Astrocyte (in vitro differentiated cells and primary cell): Measurements from ENCODE around the gene CDYL. TPM values are rescaled to one million over a fixed set of nuclear protein-coding genes. Genes with fewer than 3 reads are reported as not detected.

Experiments used
- DNase-seq: peaks from one replicate; pipeline ENCODE4 v3.0.0-alpha.2; 2010; ENCODE audit warnings: low read depth
- FAIRE-seq: peaks from 2 replicates; lab custom pipeline; 2011; peaks lifted over from hg19 to GRCh38; lab: Jason Lieb, UNC
- H2AFZ ChIP-seq: 2 replicates; pipeline ENCODE4 v1.6.0; 2012; ENCODE audit warnings: low read depth, low read length, inconsistent platforms
- H3K27ac ChIP-seq: 2 replicates; pipeline ENCODE4 v1.5.1; 2011; ENCODE audit warnings: low read depth, low read length, inconsistent platforms
- H3K27me3 ChIP-seq: 2 replicates; pipeline ENCODE4 v1.6.0; 2011; ENCODE audit warnings: low read length, inconsistent platforms; ENCODE audit not compliant: insufficient read depth
- H3K36me3 ChIP-seq: 2 replicates; pipeline ENCODE4 v1.5.1; 2011; ENCODE audit warnings: low read length, inconsistent platforms; ENCODE audit not compliant: insufficient read depth
- H3K4me1 ChIP-seq: 2 replicates; pipeline ENCODE4 v1.5.1; 2011; ENCODE audit warnings: low read length, inconsistent platforms; ENCODE audit not compliant: insufficient read depth
- H3K4me2 ChIP-seq: 2 replicates; pipeline ENCODE4 v1.6.0; 2012; ENCODE audit warnings: low read length, inconsistent platforms
- H3K4me3 ChIP-seq: 2 replicates; pipeline ENCODE4 v1.5.1; 2011; ENCODE audit warnings: low read depth, mild to moderate bottlenecking, low read length, inconsistent platforms; ENCODE audit not compliant: insufficient read depth
- H3K79me2 ChIP-seq: 2 replicates; pipeline ENCODE4 v1.6.0; 2012; ENCODE audit warnings: mild to moderate bottlenecking, low read length, inconsistent platforms; ENCODE audit not compliant: insufficient read depth
- H3K9ac ChIP-seq: 2 replicates; pipeline ENCODE4 v1.6.0; 2012; ENCODE audit warnings: mild to moderate bottlenecking, low read length, inconsistent platforms
- H3K9me3 ChIP-seq: 2 replicates; pipeline ENCODE4 v1.5.1; 2012; ENCODE audit warnings: low read depth, mild to moderate bottlenecking, low read length, inconsistent platforms; ENCODE audit not compliant: insufficient read depth
- H4K20me1 ChIP-seq: 2 replicates; pipeline ENCODE4 v1.6.0; 2012; ENCODE audit warnings: low read length, inconsistent platforms; ENCODE audit not compliant: insufficient read depth
- H3K27ac Mint-ChIP-seq: one replicate; pipeline ENCODE4 v1.8.0; 2021; ENCODE audit warnings: mild to moderate bottlenecking, mixed read lengths; ENCODE audit not compliant: unreplicated experiment
- H3K27me3 Mint-ChIP-seq: one replicate; pipeline ENCODE4 v1.8.0; 2021; ENCODE audit warnings: low read depth, mixed read lengths; ENCODE audit not compliant: unreplicated experiment
- H3K36me3 Mint-ChIP-seq: one replicate; pipeline ENCODE4 v1.8.0; 2021; ENCODE audit warnings: low read depth, mixed read lengths; ENCODE audit not compliant: unreplicated experiment
- H3K4me1 Mint-ChIP-seq: one replicate; pipeline ENCODE4 v1.8.0; 2021; ENCODE audit warnings: low read depth, mixed read lengths; ENCODE audit not compliant: unreplicated experiment
- H3K4me3 Mint-ChIP-seq: one replicate; pipeline ENCODE4 v1.8.0; 2021; ENCODE audit warnings: mild to moderate bottlenecking, moderate library complexity, mixed read lengths; ENCODE audit not compliant: unreplicated experiment
- H3K9me3 Mint-ChIP-seq: one replicate; pipeline ENCODE4 v1.8.0; 2021; ENCODE audit warnings: mild to moderate bottlenecking, mixed read lengths; ENCODE audit not compliant: unreplicated experiment
- EZH2 ChIP-seq: IDR thresholded peaks from 2 replicates; pipeline ENCODE4 v1.6.1; 2012; ENCODE audit warnings: mild to moderate bottlenecking, low read length, inconsistent platforms; ENCODE audit not compliant: insufficient read depth
- total RNA-seq: library from RNA; stranded (reverse); gene quantifications from 2 replicates; pipeline ENCODE4 v1.2.1, GENCODE V29; 2021
- TF ChIP-seq, protein P1 (sequence below): IDR thresholded peaks from 2 replicates; pipeline ENCODE4 v1.5.1; 2011; ENCODE audit warnings: low read depth, mild to moderate bottlenecking, inconsistent platforms, low read length, moderate library complexity; ENCODE audit not compliant: insufficient read depth

CDYL gene
- total RNA-seq, 1 donor from 2014 or later: 87.1 TPM

DNA sequence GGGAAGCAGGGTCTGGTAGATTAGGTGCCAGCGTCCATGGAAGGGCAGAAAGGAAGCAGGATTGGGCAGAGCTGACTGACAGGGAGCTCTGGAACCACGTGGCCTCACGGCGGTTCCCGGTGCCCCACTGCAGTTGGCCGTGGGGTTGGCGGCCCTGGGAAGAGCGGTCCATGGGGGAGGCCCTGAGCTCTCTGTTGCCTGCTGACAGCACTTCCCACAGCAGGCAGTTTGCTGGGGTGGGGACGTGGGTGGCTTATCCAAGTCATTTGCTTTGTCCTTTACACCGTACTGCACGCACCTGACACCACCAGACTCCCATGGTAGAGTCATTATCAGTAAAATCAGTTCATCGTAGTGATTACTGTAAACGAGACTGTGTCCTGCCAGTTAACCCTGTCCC is 171.5 kb downstream of the CDYL start:
- no peaks in the 10 kb centered on the region for H3K9me3 Mint-ChIP-seq
- H3K4me2 ChIP-seq: no peak overlapping the region
- no peaks in the 10 kb centered on the region for H3K9me3 ChIP-seq
- H2AFZ ChIP-seq: no peak overlapping the region
- H4K20me1 ChIP-seq: peaks cover 5% of the 10 kb centered on the region
- H3K36me3 ChIP-seq: peaks cover 3% of the 10 kb centered on the region
- no peak for DNase-seq
- no peak overlapping the region for H3K4me3 Mint-ChIP-seq
- no peak for TF ChIP-seq EZH2
- TF ChIP-seq, protein P1, sequence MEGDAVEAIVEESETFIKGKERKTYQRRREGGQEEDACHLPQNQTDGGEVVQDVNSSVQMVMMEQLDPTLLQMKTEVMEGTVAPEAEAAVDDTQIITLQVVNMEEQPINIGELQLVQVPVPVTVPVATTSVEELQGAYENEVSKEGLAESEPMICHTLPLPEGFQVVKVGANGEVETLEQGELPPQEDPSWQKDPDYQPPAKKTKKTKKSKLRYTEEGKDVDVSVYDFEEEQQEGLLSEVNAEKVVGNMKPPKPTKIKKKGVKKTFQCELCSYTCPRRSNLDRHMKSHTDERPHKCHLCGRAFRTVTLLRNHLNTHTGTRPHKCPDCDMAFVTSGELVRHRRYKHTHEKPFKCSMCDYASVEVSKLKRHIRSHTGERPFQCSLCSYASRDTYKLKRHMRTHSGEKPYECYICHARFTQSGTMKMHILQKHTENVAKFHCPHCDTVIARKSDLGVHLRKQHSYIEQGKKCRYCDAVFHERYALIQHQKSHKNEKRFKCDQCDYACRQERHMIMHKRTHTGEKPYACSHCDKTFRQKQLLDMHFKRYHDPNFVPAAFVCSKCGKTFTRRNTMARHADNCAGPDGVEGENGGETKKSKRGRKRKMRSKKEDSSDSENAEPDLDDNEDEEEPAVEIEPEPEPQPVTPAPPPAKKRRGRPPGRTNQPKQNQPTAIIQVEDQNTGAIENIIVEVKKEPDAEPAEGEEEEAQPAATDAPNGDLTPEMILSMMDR: no peak
- no peak overlapping the region for H3K27ac ChIP-seq
- H3K27me3 ChIP-seq: no peaks in the 10 kb centered on the region
- no peak overlapping the region for H3K4me3 ChIP-seq
- peaks cover 6% of the 10 kb centered on the region for H3K4me1 ChIP-seq
- no peak overlapping the region for H3K27ac Mint-ChIP-seq
- peaks cover 47% of the 10 kb centered on the region for H3K36me3 Mint-ChIP-seq
- H3K9ac ChIP-seq: no peak overlapping the region
- peaks cover 24% of the 10 kb centered on the region for H3K4me1 Mint-ChIP-seq
- no peaks in the 10 kb centered on the region for H3K27me3 Mint-ChIP-seq
- H3K79me2 ChIP-seq: no peaks in the 10 kb centered on the region
- no peak for FAIRE-seq

DNA sequence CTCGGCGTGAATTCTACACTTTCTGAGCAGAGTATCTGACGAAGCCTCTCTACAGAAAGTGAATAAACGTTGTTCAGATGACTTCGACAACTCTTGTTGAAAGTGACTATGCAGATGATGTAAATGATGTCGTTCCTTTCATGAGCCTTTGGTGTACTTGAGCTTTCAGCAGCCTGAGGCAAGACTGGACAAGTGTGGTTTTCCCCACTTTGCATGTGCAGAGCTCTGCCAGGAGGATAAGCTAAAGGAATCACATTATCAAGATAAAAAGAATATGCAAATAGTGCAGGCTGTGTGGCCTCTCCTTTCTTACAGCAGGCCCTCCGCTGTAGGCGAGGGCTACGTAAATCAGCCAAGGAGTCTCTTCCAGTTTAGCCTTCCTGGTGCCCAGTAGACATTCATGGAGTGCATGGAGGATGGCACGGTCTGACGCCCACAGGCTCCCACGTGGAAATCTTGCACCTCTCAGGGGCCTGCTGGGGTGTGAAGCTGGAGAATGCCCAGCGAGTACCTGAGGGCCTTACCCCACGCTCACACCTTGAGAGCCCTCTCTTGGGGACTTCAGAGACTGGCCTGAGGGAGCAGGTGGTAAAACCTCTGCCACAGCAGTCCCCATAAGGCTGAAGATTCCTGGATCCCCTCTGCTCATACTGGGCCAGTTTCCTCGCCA is 172.7 kb downstream of the CDYL start:
- Histone ChIP-seq H3K4me3 (no peak overlapping the region), H3K9ac (no peak overlapping the region), H3K4me1 (no peaks in the 10 kb centered on the region), H3K79me2 (no peaks in the 10 kb centered on the region), H3K4me2 (no peak overlapping the region), H3K9me3 (no peaks in the 10 kb centered on the region), H2AFZ (no peak overlapping the region), H4K20me1 (no peaks in the 10 kb centered on the region), H3K27me3 (no peaks in the 10 kb centered on the region), H3K36me3 (peaks cover 3% of the 10 kb centered on the region), H3K27ac (no peak overlapping the region)
- no peak for DNase-seq
- no peak overlapping the region for H3K4me3 Mint-ChIP-seq
- FAIRE-seq: no peak
- H3K36me3 Mint-ChIP-seq: peaks cover 48% of the 10 kb centered on the region
- H3K4me1 Mint-ChIP-seq: peaks cover 12% of the 10 kb centered on the region
- H3K9me3 Mint-ChIP-seq: no peaks in the 10 kb centered on the region
- TF ChIP-seq, protein P1: no peak
- no peak for TF ChIP-seq EZH2
- H3K27me3 Mint-ChIP-seq: no peaks in the 10 kb centered on the region
- H3K27ac Mint-ChIP-seq: peak overlapping the region; percentile 58

DNA sequence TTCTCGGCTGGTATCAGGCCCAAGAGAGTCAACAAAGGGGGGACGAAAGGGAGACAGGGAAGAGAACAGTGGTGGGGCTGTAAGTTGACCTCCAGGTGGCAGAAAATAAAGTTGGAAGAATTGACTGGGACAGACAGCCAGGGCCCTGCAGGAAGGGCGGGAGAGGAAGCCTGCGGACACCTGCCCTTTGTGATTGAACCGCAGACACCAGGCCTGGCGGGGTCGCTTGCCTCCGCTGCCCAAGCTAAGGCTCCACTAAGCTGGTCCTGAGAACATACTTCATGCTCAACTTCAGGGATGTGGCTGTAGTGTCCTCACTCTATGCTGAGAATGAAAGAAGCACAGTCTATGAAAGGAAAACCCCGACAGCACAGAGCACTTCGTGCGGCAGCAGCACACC is 173.9 kb downstream of the CDYL start:
- no peaks in the 10 kb centered on the region for H3K27me3 Mint-ChIP-seq
- TF ChIP-seq, protein P1: no peak
- no peak for TF ChIP-seq EZH2
- H3K36me3 ChIP-seq: peaks cover 3% of the 10 kb centered on the region

More for the DNA sequence above, 173.9 kb downstream of the CDYL start:
- Mint-ChIP-seq H3K4me1 (peaks cover under 1% of the 10 kb centered on the region), H3K36me3 (peaks cover 45% of the 10 kb centered on the region), H3K9me3 (no peaks in the 10 kb centered on the region), H3K27ac (no peak overlapping the region), H3K4me3 (peak overlapping the region; percentile 4)
- Histone ChIP-seq H3K9me3 (no peaks in the 10 kb centered on the region), H3K79me2 (no peaks in the 10 kb centered on the region), H3K4me3 (no peak overlapping the region), H3K4me2 (no peak overlapping the region), H3K27ac (no peak overlapping the region), H4K20me1 (no peaks in the 10 kb centered on the region), H3K4me1 (no peaks in the 10 kb centered on the region), H3K27me3 (no peaks in the 10 kb centered on the region), H2AFZ (no peak overlapping the region), H3K9ac (no peak overlapping the region)
- DNase-seq (no peak), FAIRE-seq (no peak)
